Measurements from ENCODE around the gene FAHD2A.
"Not testable (repeated sequence)": the region's sequence is repeated elsewhere in the genome, so short reads cannot be mapped to it uniquely, and the experiment has no call there.

DNA sequence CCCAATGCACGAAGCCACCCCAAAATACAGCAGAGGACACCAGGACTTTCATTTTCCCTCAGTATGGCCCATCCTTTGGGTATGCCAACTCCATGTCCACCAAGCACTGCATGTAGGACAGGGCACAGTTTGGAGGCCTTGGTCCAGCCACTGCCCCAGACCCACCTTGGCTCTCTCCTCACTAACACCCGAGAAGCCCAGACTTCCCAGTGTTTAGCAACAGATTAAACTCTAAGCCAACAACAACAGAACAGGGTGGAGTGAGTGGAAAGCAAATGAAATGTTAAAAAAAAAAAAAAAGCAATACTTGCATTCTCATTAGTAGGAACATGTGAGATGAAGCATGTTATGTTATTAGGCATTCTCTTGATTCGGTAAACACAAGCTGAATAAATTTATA, 12.6 kb downstream of the FAHD2A start:
- TF ChIP-seq, protein P1, sequence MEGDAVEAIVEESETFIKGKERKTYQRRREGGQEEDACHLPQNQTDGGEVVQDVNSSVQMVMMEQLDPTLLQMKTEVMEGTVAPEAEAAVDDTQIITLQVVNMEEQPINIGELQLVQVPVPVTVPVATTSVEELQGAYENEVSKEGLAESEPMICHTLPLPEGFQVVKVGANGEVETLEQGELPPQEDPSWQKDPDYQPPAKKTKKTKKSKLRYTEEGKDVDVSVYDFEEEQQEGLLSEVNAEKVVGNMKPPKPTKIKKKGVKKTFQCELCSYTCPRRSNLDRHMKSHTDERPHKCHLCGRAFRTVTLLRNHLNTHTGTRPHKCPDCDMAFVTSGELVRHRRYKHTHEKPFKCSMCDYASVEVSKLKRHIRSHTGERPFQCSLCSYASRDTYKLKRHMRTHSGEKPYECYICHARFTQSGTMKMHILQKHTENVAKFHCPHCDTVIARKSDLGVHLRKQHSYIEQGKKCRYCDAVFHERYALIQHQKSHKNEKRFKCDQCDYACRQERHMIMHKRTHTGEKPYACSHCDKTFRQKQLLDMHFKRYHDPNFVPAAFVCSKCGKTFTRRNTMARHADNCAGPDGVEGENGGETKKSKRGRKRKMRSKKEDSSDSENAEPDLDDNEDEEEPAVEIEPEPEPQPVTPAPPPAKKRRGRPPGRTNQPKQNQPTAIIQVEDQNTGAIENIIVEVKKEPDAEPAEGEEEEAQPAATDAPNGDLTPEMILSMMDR (conservative IDR thresholded peaks at IDR 0.05 in 1 of 2, IDR thresholded peaks at IDR 0.05 in 1 of 2; ENCODE audit: extremely low read depth in 1 of 2, insufficient read depth in 1 of 2, low read depth in 1 of 2, low read length in 2 of 2), result not testable (repeated sequence)
- TF ChIP-seq EZH2 (IDR thresholded peaks at IDR 0.05; ENCODE audit: borderline replicate concordance, low read length), result not testable (repeated sequence)
